NB4 (cell line): ENCODE data around the gene KRT222.

Experiments used
- POLR2A ChIP-seq: IDR thresholded peaks from 2 replicates; pipeline ENCODE4 v1.6.1; 2011; ENCODE audit warnings: mild to moderate bottlenecking; ENCODE audit not compliant: insufficient read length; ENCODE audit errors: extremely low read depth
- TF ChIP-seq, protein P1 (sequence below): IDR thresholded peaks from 2 replicates; pipeline ENCODE4 v1.6.1; 2011; ENCODE audit warnings: low read depth, low read length

DNA sequence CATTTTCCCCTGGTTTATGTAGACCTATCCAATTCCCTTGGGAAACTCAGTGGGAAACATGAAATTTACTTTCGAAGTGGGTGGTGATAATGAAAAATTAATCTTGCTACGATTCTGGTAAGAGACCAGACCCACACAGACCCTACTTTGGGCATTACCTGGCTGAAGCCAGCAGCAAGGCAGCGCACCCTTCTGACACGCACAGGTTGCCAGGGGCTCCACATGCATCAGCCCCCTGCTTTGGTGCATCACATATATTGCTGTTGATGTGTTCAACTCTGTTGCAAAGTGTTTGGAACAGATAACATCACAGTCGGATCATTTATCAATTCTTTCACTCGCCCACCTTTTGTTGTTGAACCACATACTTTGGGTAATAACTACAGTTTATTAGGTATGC lies 44.0 kb downstream of the KRT222 start:
- TF ChIP-seq POLR2A: no peak
- TF ChIP-seq, protein P1, sequence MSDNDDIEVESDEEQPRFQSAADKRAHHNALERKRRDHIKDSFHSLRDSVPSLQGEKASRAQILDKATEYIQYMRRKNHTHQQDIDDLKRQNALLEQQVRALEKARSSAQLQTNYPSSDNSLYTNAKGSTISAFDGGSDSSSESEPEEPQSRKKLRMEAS: no peak
